HepG2 (cell line): ENCODE measurements around the gene MED4. TPM values are rescaled to one million over a fixed set of nuclear protein-coding genes. Genes with fewer than 3 reads are reported as not detected.
A peak's percentile ranks its signal among the peaks of the same experiment; 100 is the strongest.

Experiments
- ARID2 ChIP-seq: sonication (generic); formaldehyde crosslinking; IDR thresholded peaks from 2 replicates; pipeline ENCODE4 v1.8.1; 2022; ENCODE audit warnings: mild to moderate bottlenecking, missing genetic modification reagents, borderline replicate concordance
- BCL6 ChIP-seq: IDR thresholded peaks from 2 replicates; pipeline ENCODE4 v1.6.1; 2016; ENCODE audit warnings: missing genetic modification reagents, missing compliant biosample characterization
- CREM ChIP-seq, 2 experiments: sonication (generic) in 1 of 2; formaldehyde crosslinking in 1 of 2; IDR thresholded peaks; 2 replicates each; pipeline versions ENCODE4 v1.4.0 to v1.6.1; 2016 to 2020; ENCODE audit warnings: antibody characterized with exemption in 1 of 2, mild to moderate bottlenecking in 1 of 2, missing genetic modification reagents in 1 of 2
- HMG20B ChIP-seq: conservative IDR thresholded peaks from 2 replicates; pipeline ENCODE4 v1.6.1; 2016; ENCODE audit warnings: missing genetic modification reagents, missing compliant biosample characterization
- HNF4G ChIP-seq, 2 experiments: sonication (generic) in 1 of 2; formaldehyde crosslinking in 1 of 2; IDR thresholded peaks; 2 replicates each; pipeline versions ENCODE4 v1.4.0 to v1.6.1; 2011 to 2020; ENCODE audit warnings: borderline replicate concordance in 2 of 2, low read depth in 2 of 2, mild to moderate bottlenecking in 2 of 2, low read length in 1 of 2, missing genetic modification reagents in 1 of 2, moderate library complexity in 1 of 2
- HNRNPL ChIP-seq: fragments of 200-400 bp; formaldehyde crosslinking; IDR thresholded peaks from 2 replicates; pipeline ENCODE4 v1.6.1; 2017; ENCODE audit warnings: mild to moderate bottlenecking, low read depth, low read length
- MXD1 ChIP-seq: sonication (generic); formaldehyde crosslinking; IDR thresholded peaks from 2 replicates; pipeline ENCODE4 v1.4.0; 2020; ENCODE audit warnings: mild to moderate bottlenecking, missing genetic modification reagents
- NFIB ChIP-seq: sonication (generic); formaldehyde crosslinking; IDR thresholded peaks from 2 replicates; pipeline ENCODE4 v1.9.0; 2021; ENCODE audit warnings: missing genetic modification reagents, mild to moderate bottlenecking, borderline replicate concordance
- PBX2 ChIP-seq: IDR thresholded peaks from 2 replicates; pipeline ENCODE4 v1.6.1; 2016; ENCODE audit warnings: control low read depth
- PRMT3 ChIP-seq: sonication (generic); formaldehyde crosslinking; IDR thresholded peaks from 2 replicates; pipeline ENCODE4 v1.8.1; 2022; ENCODE audit warnings: low read depth, mild to moderate bottlenecking, moderate library complexity, missing genetic modification reagents, borderline replicate concordance
- SATB2 ChIP-seq: sonication (generic); formaldehyde crosslinking; IDR thresholded peaks from 2 replicates; pipeline ENCODE4 v1.5.0; 2020; ENCODE audit warnings: missing genetic modification reagents
- THAP9 ChIP-seq: sonication (generic); formaldehyde crosslinking; IDR thresholded peaks from 2 replicates; pipeline ENCODE4; 2020; ENCODE audit warnings: missing genetic modification reagents, mild to moderate bottlenecking, borderline replicate concordance
- ZBTB26 ChIP-seq: IDR thresholded peaks from 2 replicates; pipeline ENCODE4 v1.6.1; 2016; ENCODE audit warnings: missing compliant biosample characterization, missing genetic modification reagents, borderline replicate concordance
- ZNF512B ChIP-seq: sonication (generic); formaldehyde crosslinking; IDR thresholded peaks from 2 replicates; pipeline ENCODE4 v1.5.1; 2020; ENCODE audit warnings: missing genetic modification reagents, mild to moderate bottlenecking, borderline replicate concordance
- ZSCAN12 ChIP-seq: sonication (generic); formaldehyde crosslinking; IDR thresholded peaks from 2 replicates; pipeline ENCODE4 v1.9.0; 2021; ENCODE audit warnings: mild to moderate bottlenecking, missing genetic modification reagents
- polyA plus RNA-seq, 8 experiments: library from polyadenylated mRNA; depleted of rRNA in 3 of 8; stranded (reverse) in 7 of 8; unstranded in 1 of 8; fragments of >200 nt; fragmentation: Illumina TruSeq in 4 of 8; extraction: Trizol in 4 of 8; gene quantifications; 2 replicates each; pipeline versions ENCODE4 v1.2.1 to v1.2.3, GENCODE V29; 2011 to 2016; ENCODE audit warnings: low read depth in 4 of 8, missing spikeins in 1 of 8, mixed read lengths in 1 of 8; ENCODE audit not compliant: insufficient read depth in 1 of 8
- total RNA-seq, 5 experiments: library from RNA; depleted of rRNA; stranded (reverse); fragments of >200 nt; fragmentation: Illumina TruSeq; extraction: Trizol; gene quantifications; 2 replicates each; pipeline ENCODE4 v1.2.3, GENCODE V29; 2016; ENCODE audit warnings: low read depth in 1 of 5
- TF ChIP-seq, protein P1 (sequence below): sonication (generic); formaldehyde crosslinking; IDR thresholded peaks from 2 replicates; pipeline ENCODE4 v1.4.0; 2020; ENCODE audit warnings: missing genetic modification reagents, borderline replicate concordance

Gene MED4
- total and polyA plus RNA-seq, 2 of the 13 experiments (the other 11 are each of a cell fraction or from before 2014, with no cell fraction given) = 49.4 to 57.8 TPM

DNA sequence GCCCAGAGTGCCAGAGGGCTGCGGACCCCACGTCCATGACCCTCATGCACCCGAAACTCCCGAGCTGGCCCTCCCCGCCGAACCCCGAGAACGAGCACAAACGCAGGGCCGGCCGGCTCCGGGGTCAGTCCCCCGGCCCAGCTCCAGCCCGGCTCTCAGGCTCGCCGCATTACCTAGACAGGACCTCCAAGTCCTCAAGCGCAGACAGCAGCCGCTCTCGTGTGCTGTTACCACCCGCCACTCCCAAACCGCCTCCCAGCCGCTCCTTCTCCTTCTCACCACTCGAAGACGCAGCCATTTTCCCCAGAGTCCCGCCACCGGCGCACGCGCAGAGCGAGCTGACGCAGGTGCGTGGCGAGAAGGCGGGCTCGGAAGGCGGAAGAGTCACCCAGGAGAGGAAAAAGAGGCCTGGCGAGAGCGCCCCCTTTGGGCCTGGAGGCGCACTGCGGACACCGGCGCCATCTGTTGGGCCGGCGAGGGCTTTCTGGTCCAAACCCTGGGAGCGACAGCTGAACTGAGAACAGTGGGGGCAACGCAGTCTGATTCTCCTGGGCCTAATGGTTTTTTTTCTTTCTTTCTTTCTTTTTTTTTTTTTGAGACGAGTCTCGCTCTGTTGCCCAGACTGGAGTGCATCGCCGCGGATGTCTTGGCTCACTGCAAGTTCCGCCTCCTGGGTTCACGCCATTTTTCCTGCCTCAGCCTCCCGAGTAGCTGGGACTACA is at the start of gene MED4 (continued):
- TF ChIP-seq THAP9 (CRISPR knock-in tag) (peak; percentile 94), BCL6 (CRISPR knock-in tag) (peak; percentile 70), ZNF512B (CRISPR knock-in tag) (no peak), NFIB (no peak), ZBTB26 (CRISPR knock-in tag) (peak; percentile 72; the same call in 1 of the 2 replicates), MXD1 (peak; percentile 34; the same call in 1 of the 2 replicates), HNRNPL (no peak), ZSCAN12 (CRISPR knock-in tag) (no peak), PBX2 (CRISPR knock-in tag) (no peak), PRMT3 (CRISPR knock-in tag) (no peak; the same call in 1 of the 2 replicates), HNF4G (IDR thresholded peaks at IDR 0.05; ENCODE audit: borderline replicate concordance, low read depth, low read length) (no peak), HNF4G (CRISPR knock-in tag; IDR thresholded peaks at IDR 0.05; ENCODE audit: borderline replicate concordance, low read depth) (0 out of 2 replicates have a peak, but pooled peaks have one; percentile 49), CREM (IDR thresholded peaks at IDR 0.05) (peak; percentile 78), CREM (CRISPR knock-in tag; IDR thresholded peaks at IDR 0.05) (0 out of 2 replicates have a peak, but pooled peaks have one; percentile 11), ARID2 (no peak), HMG20B (0 out of 2 replicates have a peak, but pooled peaks have one; percentile 31), SATB2 (CRISPR knock-in tag) (no peak)
- TF ChIP-seq, protein P1, sequence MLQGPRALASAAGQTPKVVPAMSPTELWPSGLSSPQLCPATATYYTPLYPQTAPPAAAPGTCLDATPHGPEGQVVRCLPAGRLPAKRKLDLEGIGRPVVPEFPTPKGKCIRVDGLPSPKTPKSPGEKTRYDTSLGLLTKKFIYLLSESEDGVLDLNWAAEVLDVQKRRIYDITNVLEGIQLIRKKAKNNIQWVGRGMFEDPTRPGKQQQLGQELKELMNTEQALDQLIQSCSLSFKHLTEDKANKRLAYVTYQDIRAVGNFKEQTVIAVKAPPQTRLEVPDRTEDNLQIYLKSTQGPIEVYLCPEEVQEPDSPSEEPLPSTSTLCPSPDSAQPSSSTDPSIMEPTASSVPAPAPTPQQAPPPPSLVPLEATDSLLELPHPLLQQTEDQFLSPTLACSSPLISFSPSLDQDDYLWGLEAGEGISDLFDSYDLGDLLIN (CRISPR knock-in tag) = no peak
